PFSK-1 (cell line): ENCODE data around the gene TAS1R2.

Experiments used
- FOXP2 ChIP-seq: optimal IDR thresholded peaks from 2 replicates; pipeline ENCODE3; 2011; ENCODE audit warnings: borderline replicate concordance, control low read depth, inconsistent platforms; ENCODE audit not compliant: insufficient read depth; ENCODE audit errors: extremely low read length, extremely low read depth
- POLR2AphosphoS5 ChIP-seq: IDR thresholded peaks from 2 replicates; pipeline ENCODE4 v1.6.1; 2012; ENCODE audit warnings: low read depth, mild to moderate bottlenecking, control low read depth, low read length, moderate library complexity
- SIN3A ChIP-seq: IDR thresholded peaks from 2 replicates; pipeline ENCODE4 v1.6.1; 2012; ENCODE audit warnings: mild to moderate bottlenecking, low read length, moderate library complexity, borderline replicate concordance; ENCODE audit not compliant: insufficient read depth
- TAF1 ChIP-seq: IDR thresholded peaks from 2 replicates; pipeline ENCODE4 v1.6.1; 2012; ENCODE audit warnings: low read length, control low read depth, borderline replicate concordance; ENCODE audit not compliant: insufficient read depth
- TF ChIP-seq, protein P1 (sequence below), 2 experiments: IDR thresholded peaks; 2 replicates each; pipeline versions ENCODE4 v1.6.1 to v1.8.0; 2011 to 2012; ENCODE audit warnings: low read depth in 2 of 2, low read length in 2 of 2, control low read depth in 1 of 2, inconsistent platforms in 1 of 2, mild to moderate bottlenecking in 1 of 2, moderate library complexity in 1 of 2; ENCODE audit not compliant: insufficient read depth in 1 of 2

- no peak for TF ChIP-seq SIN3A
- TF ChIP-seq TAF1, result no peak
- TF ChIP-seq FOXP2, result no peak
- TF ChIP-seq, protein P1, sequence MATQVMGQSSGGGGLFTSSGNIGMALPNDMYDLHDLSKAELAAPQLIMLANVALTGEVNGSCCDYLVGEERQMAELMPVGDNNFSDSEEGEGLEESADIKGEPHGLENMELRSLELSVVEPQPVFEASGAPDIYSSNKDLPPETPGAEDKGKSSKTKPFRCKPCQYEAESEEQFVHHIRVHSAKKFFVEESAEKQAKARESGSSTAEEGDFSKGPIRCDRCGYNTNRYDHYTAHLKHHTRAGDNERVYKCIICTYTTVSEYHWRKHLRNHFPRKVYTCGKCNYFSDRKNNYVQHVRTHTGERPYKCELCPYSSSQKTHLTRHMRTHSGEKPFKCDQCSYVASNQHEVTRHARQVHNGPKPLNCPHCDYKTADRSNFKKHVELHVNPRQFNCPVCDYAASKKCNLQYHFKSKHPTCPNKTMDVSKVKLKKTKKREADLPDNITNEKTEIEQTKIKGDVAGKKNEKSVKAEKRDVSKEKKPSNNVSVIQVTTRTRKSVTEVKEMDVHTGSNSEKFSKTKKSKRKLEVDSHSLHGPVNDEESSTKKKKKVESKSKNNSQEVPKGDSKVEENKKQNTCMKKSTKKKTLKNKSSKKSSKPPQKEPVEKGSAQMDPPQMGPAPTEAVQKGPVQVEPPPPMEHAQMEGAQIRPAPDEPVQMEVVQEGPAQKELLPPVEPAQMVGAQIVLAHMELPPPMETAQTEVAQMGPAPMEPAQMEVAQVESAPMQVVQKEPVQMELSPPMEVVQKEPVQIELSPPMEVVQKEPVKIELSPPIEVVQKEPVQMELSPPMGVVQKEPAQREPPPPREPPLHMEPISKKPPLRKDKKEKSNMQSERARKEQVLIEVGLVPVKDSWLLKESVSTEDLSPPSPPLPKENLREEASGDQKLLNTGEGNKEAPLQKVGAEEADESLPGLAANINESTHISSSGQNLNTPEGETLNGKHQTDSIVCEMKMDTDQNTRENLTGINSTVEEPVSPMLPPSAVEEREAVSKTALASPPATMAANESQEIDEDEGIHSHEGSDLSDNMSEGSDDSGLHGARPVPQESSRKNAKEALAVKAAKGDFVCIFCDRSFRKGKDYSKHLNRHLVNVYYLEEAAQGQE (IDR thresholded peaks at IDR 0.05; ENCODE audit: insufficient read depth in 1 of 2, low read depth in 2 of 2, low read length in 2 of 2), result no peak
- TF ChIP-seq POLR2AphosphoS5, result no peak
These were observed 1.3 kb downstream of the TAS1R2 start for GRCh38 chr1:18858070-18858688.
